Mucosa of descending colon (tissue), 3 donors: ENCODE results near the gene PRDM16. TPM values are rescaled to one million over a fixed set of nuclear protein-coding genes. Genes with fewer than 3 reads are reported as not detected.

Experiments used
- ATAC-seq: fragments of 200-7000 bp; cut with Tn5 transposase; one replicate; pipeline ENCODE4 v1.9.1; 2020; ENCODE audit warnings: mild to moderate bottlenecking, moderate library complexity
- DNase-seq, 3 donors: peaks; one replicate each; pipeline ENCODE4 v3.0.0-alpha.2; 2020
- H3K36me3 ChIP-seq: fragments of 200-600 bp; one replicate; pipeline ENCODE4 v1.8.0; 2021; ENCODE audit warnings: low read depth, mild to moderate bottlenecking
- H3K4me1 ChIP-seq: fragments of 200-600 bp; one replicate; pipeline ENCODE4 v1.8.0; 2021; ENCODE audit warnings: low read depth, mild to moderate bottlenecking
- H3K4me3 ChIP-seq: fragments of 200-600 bp; one replicate; pipeline ENCODE4 v1.8.0; 2021; ENCODE audit warnings: mild to moderate bottlenecking
- H3K9me3 ChIP-seq: fragments of 200-600 bp; one replicate; pipeline ENCODE4 v1.8.0; 2021; ENCODE audit warnings: mild to moderate bottlenecking
- CTCF ChIP-seq: fragments of 200-600 bp; IDR thresholded peaks from one replicate; pipeline ENCODE4 v1.8.0; 2022; ENCODE audit warnings: antibody characterized with exemption, mild to moderate bottlenecking
- intact Hi-C, 2 donors: fragments of 100-400 bp; cut with DNase I in 1 of 2; cut with micrococcal nuclease in 1 of 2; formaldehyde crosslinking; loops; one replicate each; pipeline versions ENCODE4 v1.11.0 to v1.11.1; 2022; cut with DNase I, micrococcal nuclease
- total RNA-seq, 3 donors: library from RNA; stranded (reverse); fragmentation: NEBNext Ultra II Directional in 2 of 3; extraction: Animal tissue kit (Norgen Biotek cat#: 25700) in 2 of 3; gene quantifications; one replicate each; pipeline versions ENCODE4 v1.2.1 to v1.2.4, GENCODE V29; 2021 to 2023
- donor health status: DM: no; HTN: no; CAD: no; lungs with moderate emphysema.
- donor health status: DM: no; HTN: no; CAD: no.
- donor health status: DM: no; HTN: yes; CAD: no.

PRDM16 gene
- total RNA-seq, 3 donors from 2014 or later, result 1.6 to 2.5 (median 2.4) TPM

GRCh38 chr1:3227893-3228292 lies 158.9 kb downstream of the PRDM16 start:
- Histone ChIP-seq H3K4me1 (peaks cover 4% of the 10 kb centered on the region), H3K9me3 (no peaks in the 10 kb centered on the region), H3K36me3 (no peaks in the 10 kb centered on the region), H3K4me3 (no peak overlapping the region)
- intact Hi-C loops, result no loop called here
- DNase-seq (no peak), ATAC-seq (no peak)
- TF ChIP-seq CTCF, result no peak

GRCh38 chr1:3229081-3229725 lies 160.2 kb downstream of the PRDM16 start:
- Histone ChIP-seq H3K4me3 (no peak overlapping the region), H3K9me3 (no peaks in the 10 kb centered on the region), H3K36me3 (no peaks in the 10 kb centered on the region), H3K4me1 (no peaks in the 10 kb centered on the region)
- TF ChIP-seq CTCF, result no peak
- intact Hi-C loops, result no loop called here
- ATAC-seq, result no peak
- DNase-seq, result no peak

DNA sequence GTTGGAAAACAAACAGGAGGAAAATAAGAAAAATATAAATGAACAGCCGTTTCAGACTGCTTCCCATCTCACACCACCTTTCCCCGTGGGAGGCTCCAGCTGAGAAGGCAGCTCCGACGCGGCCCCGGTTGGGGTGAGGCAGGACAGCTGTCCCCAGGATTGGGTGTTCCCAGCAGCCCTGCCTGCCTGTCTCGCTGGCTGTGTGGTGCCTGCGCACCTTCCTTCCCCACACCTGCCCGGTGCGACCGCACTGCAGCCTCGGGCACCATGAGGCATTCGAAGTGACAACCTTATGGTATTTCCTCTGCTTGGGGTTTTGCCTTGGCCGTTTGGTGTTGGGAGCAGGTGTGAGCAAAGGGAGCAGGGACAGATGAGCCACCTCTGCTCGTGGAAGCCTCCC lies 161.6 kb downstream of the PRDM16 start:
- DNase-seq, result no peak
- ATAC-seq, result no peak
- Histone ChIP-seq H3K4me1 (no peaks in the 10 kb centered on the region), H3K36me3 (no peaks in the 10 kb centered on the region), H3K9me3 (no peaks in the 10 kb centered on the region), H3K4me3 (no peak overlapping the region)
- intact Hi-C loops, result no loop called here
- TF ChIP-seq CTCF, result no peak

DNA sequence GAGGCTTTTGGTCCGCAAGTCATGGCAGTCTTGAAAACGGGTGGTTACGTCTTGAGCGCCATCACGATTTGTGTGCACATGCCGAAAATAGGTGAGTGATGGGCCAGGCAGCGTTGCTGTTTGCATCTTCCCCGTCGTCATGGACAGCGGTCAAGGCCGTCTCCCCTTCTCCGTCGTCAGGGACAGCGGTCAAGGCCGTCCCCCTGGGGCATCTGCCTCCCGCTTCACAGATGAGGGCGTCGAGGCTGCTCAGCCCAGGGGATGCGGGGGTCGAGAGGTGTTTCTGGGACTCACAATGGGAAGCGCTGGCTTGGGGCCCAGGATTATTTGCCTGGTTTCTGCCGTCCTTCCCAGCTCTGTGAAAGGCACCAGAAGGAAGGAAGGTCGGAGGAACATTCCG lies 162.2 kb downstream of the PRDM16 start:
- intact Hi-C loops, result no loop called here
- Histone ChIP-seq H3K4me1 (no peaks in the 10 kb centered on the region), H3K4me3 (no peak overlapping the region), H3K36me3 (no peaks in the 10 kb centered on the region), H3K9me3 (no peaks in the 10 kb centered on the region)
- ATAC-seq (no peak), DNase-seq (no peak)
- no peak for TF ChIP-seq CTCF

- H3K4me1 ChIP-seq, result no peaks in the 10 kb centered on the region
- ATAC-seq (no peak), DNase-seq (no peak)
- no peak for TF ChIP-seq CTCF
- intact Hi-C loops, result no loop called here
- no peaks in the 10 kb centered on the region for H3K36me3 ChIP-seq
- no peak overlapping the region for H3K4me3 ChIP-seq
- no peaks in the 10 kb centered on the region for H3K9me3 ChIP-seq
Measured at GRCh38 chr1:3231826-3232225, 162.8 kb downstream of the PRDM16 start.

GRCh38 chr1:3233031-3233430 lies 164.0 kb downstream of the PRDM16 start:
- H3K4me3 ChIP-seq, result no peak overlapping the region
- no peaks in the 10 kb centered on the region for H3K36me3 ChIP-seq
- intact Hi-C loops, result no loop called here
- no peaks in the 10 kb centered on the region for H3K4me1 ChIP-seq
- ATAC-seq (no peak), DNase-seq (no peak)
- no peaks in the 10 kb centered on the region for H3K9me3 ChIP-seq
- no peak for TF ChIP-seq CTCF
